ENCODE data around the gene BABAM2. TPM values are rescaled to one million over a fixed set of nuclear protein-coding genes. Genes with fewer than 3 reads are reported as not detected.

Gene BABAM2
- total RNA-seq, 1 experiment from 2014 or later, result 27.1 TPM

DNA sequence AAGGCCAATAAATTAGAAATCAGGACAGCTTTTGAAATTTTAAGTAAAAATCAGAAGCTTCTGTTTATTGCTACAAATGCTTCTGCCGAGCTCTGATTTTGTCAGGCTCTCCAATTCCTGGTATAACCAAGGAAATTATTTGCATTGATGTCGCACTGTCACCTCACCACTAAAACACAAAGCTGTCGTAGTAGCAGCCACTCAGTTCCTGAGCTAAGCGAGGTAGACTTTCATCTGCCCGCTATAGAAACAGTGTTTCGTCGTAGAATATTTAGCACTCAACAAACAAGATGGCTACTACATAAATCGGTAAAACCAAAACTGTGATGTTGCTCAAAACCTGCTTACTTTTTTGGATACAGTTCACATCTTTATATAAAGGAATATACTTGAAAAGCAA lies 360.8 kb downstream of the BABAM2 start:
- H3K79me1 ChIP-seq (ENCODE audit: insufficient read depth, low read depth, low read length, poor library complexity, severe bottlenecking), result no peaks in the 10 kb centered on the region
- H3K18ac ChIP-seq (ENCODE audit: insufficient read length, low read depth, low read length), result no peak overlapping the region
- Mint-ChIP-seq H3K4me1 (no peaks in the 10 kb centered on the region), H3K9me3 (no peaks in the 10 kb centered on the region), H3K4me3 (no peak overlapping the region), H3K27ac (no peak overlapping the region), H3K27me3 (ENCODE audit: low read depth) (no peaks in the 10 kb centered on the region), H3K36me3 (ENCODE audit: insufficient read depth in 1 of 3, low read depth in 3 of 3) (no peaks in the 10 kb centered on the region)
- H3K4me2 ChIP-seq (ENCODE audit: insufficient read depth, insufficient read length, low read length), result no peak overlapping the region
- H4K8ac ChIP-seq (replicated peaks; ENCODE audit: insufficient read length, low read depth, low read length), result no peak overlapping the region
- no peak overlapping the region for H3K23ac ChIP-seq (ENCODE audit: insufficient read length, low read depth, low read length)
- no peak overlapping the region for H3K9ac ChIP-seq (ENCODE audit: extremely low read depth, insufficient read length, low read length)
- no peak overlapping the region for H3K14ac ChIP-seq (ENCODE audit: insufficient read depth, low read length)
- TF ChIP-seq, protein P1, sequence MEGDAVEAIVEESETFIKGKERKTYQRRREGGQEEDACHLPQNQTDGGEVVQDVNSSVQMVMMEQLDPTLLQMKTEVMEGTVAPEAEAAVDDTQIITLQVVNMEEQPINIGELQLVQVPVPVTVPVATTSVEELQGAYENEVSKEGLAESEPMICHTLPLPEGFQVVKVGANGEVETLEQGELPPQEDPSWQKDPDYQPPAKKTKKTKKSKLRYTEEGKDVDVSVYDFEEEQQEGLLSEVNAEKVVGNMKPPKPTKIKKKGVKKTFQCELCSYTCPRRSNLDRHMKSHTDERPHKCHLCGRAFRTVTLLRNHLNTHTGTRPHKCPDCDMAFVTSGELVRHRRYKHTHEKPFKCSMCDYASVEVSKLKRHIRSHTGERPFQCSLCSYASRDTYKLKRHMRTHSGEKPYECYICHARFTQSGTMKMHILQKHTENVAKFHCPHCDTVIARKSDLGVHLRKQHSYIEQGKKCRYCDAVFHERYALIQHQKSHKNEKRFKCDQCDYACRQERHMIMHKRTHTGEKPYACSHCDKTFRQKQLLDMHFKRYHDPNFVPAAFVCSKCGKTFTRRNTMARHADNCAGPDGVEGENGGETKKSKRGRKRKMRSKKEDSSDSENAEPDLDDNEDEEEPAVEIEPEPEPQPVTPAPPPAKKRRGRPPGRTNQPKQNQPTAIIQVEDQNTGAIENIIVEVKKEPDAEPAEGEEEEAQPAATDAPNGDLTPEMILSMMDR (conservative IDR thresholded peaks at IDR 0.05), result no peak
- H4K20me1 ChIP-seq (ENCODE audit: control insufficient read depth, insufficient read depth, insufficient read length), result no peaks in the 10 kb centered on the region
- H3K56ac ChIP-seq (ENCODE audit: insufficient read length, low read depth, low read length), result no peak overlapping the region
- H2BK5ac ChIP-seq (ENCODE audit: insufficient read length, low read length), result no peak overlapping the region
- H3K9me3 ChIP-seq (ENCODE audit: control insufficient read depth, low read depth, low read length), result no peaks in the 10 kb centered on the region
- no peak overlapping the region for H4K91ac ChIP-seq (ENCODE audit: insufficient read length, low read depth, low read length)
- H2BK12ac ChIP-seq (ENCODE audit: insufficient read length, low read depth, low read length), result no peak overlapping the region
- H4K5ac ChIP-seq (ENCODE audit: insufficient read length, low read depth, low read length), result no peak overlapping the region
- H3K27me3 ChIP-seq (ENCODE audit: insufficient read depth, low read length), result no peaks in the 10 kb centered on the region
- H2AFZ ChIP-seq (ENCODE audit: low read length), result no peak overlapping the region
- H3T11ph ChIP-seq (ENCODE audit: low read length), result no peak overlapping the region
- no peaks in the 10 kb centered on the region for H3K23me2 ChIP-seq (ENCODE audit: insufficient read length, low read depth, low read length, poor library complexity, severe bottlenecking)
- H3K4me1 ChIP-seq (ENCODE audit: insufficient read depth, low read length), result no peaks in the 10 kb centered on the region
- DNase-seq, result no peak
- no peak overlapping the region for H2AK5ac ChIP-seq (ENCODE audit: insufficient read length, low read length)
- no peak overlapping the region for H3K4ac ChIP-seq (ENCODE audit: low read depth, low read length)
- H3K27ac ChIP-seq (ENCODE audit: insufficient read length, low read depth, low read length), result no peak overlapping the region
- no peak overlapping the region for H2BK15ac ChIP-seq (ENCODE audit: low read depth, low read length)
- H2BK120ac ChIP-seq (ENCODE audit: low read depth, low read length, poor library complexity, severe bottlenecking), result no peak overlapping the region
- H3K79me2 ChIP-seq (ENCODE audit: insufficient read depth, low read length), result no peaks in the 10 kb centered on the region
- WGBS (ENCODE audit: extremely low coverage, insufficient read length, low lambda C conversion rate), result no CpG with 5 or more reads among the region's 8 CpGs
- H2BK20ac ChIP-seq (ENCODE audit: low read depth, low read length, poor library complexity, severe bottlenecking), result no peak overlapping the region

All from H9 (cell line).